HG02642 (cell line): ENCODE data around the gene BCS1L.

Experiments used
- ATAC-seq: cut with Tn5 transposase; IDR thresholded peaks from one replicate; pipeline ENCODE4 v1.9.1; 2021; ENCODE audit warnings: mild to moderate bottlenecking; ENCODE audit not compliant: unreplicated experiment, poor library complexity

BCS1L gene

GRCh38 chr2:218710687-218711549, 51.4 kb downstream of the BCS1L start, which contains the start of gene TTLL4:
TSS of gene TTLL4 (plus strand) at chr2:218710835. CDS start at chr2:218737677, 26,842 bp downstream.
- peak; percentile 92 for ATAC-seq

- no peak for ATAC-seq
These were observed 52.1 kb downstream of the BCS1L start for GRCh38 chr2:218711550-218711929.
